GM19395 (cell line): ENCODE measurements around the gene ACTG1.

Experiments used
- ATAC-seq: cut with Tn5 transposase; IDR thresholded peaks from one replicate; pipeline ENCODE4 v1.9.1; 2021; ENCODE audit warnings: mild to moderate bottlenecking, moderate library complexity; ENCODE audit not compliant: unreplicated experiment

The ACTG1 gene

GRCh38 chr17:81518113-81518784 is 5.7 kb upstream of the ACTG1 start:
- ATAC-seq, result no peak

- peak; percentile 30 for ATAC-seq
Observed at GRCh38 chr17:81517339-81518112, 4.9 kb upstream of the ACTG1 start.

GRCh38 chr17:81517009-81517338 is 4.4 kb upstream of the ACTG1 start:
- ATAC-seq, result no peak

- ATAC-seq, result no peak
Observed at GRCh38 chr17:81516439-81516838, 3.8 kb upstream of the ACTG1 start.

GRCh38 chr17:81515530-81516041 is 3.0 kb upstream of the ACTG1 start:
- ATAC-seq, result no peak

- ATAC-seq, result no peak
Observed at GRCh38 chr17:81514739-81515529, 2.3 kb upstream of the ACTG1 start.

GRCh38 chr17:81514489-81514738 is 1.8 kb upstream of the ACTG1 start:
- no peak for ATAC-seq

- no peak for ATAC-seq
Observed at GRCh38 chr17:81513753-81514488, 1.3 kb upstream of the ACTG1 start.

- ATAC-seq, result no peak
Observed at GRCh38 chr17:81513372-81513752, 763 bp upstream of the ACTG1 start.

- peak; percentile 8 for ATAC-seq
Observed at GRCh38 chr17:81511804-81512561, 616 bp downstream of the ACTG1 start.

- no peak for ATAC-seq
Observed at GRCh38 chr17:81511554-81511803, 1.1 kb downstream of the ACTG1 start.

GRCh38 chr17:81510785-81511553 is 1.6 kb downstream of the ACTG1 start:
- ATAC-seq, result no peak

GRCh38 chr17:81509972-81510784 is 2.4 kb downstream of the ACTG1 start:
- no peak for ATAC-seq

- ATAC-seq, result no peak
Observed at GRCh38 chr17:81509207-81509971, 3.2 kb downstream of the ACTG1 start.

- no peak for ATAC-seq
Observed at GRCh38 chr17:81508639-81509206, 3.9 kb downstream of the ACTG1 start.

- no peak for ATAC-seq
Observed at GRCh38 chr17:81503619-81504018, 9.0 kb downstream of the ACTG1 start.

- ATAC-seq, result no peak
Observed at GRCh38 chr17:81502471-81503017, 10.1 kb downstream of the ACTG1 start.

- no peak for ATAC-seq
Observed at GRCh38 chr17:81500047-81500446, 12.6 kb downstream of the ACTG1 start.
